Measurements from ENCODE around the gene STPG3.

DNA sequence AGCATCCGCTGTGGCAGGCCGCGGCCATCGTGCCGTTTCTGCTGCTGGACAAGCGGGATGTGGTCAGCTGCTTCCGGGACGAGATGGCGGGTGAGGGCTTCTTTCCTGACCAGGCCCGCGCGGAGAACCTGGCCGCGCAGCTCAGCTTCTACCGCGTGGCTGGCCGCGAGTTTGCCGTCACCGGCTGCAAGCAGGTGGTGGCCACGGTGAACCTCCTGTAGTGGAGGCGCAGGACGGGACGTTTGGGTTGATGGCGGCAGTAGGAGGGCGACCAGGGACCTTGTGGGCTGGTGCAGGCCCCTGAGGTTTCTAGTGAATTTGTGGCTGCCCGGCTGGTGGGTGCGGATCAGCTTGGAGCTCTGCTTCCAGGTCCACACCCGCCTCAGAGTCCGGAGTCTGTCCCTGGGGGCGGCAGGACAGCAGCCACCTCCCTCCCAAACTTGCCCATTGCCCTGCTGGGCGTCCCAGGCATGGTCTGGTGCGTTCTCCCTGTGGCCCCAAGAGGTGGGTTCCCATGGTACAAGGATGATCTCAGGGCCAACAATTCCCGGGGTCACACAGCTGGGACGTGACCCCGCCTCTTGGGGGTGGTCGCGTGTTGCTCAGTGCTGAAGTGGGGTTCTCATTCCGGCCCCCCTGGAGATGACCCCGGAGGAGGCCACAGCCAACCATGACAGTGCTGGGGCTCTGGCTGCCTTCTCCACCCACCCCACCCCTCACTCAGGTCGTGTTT lies 28.8 kb downstream of the STPG3 start:
- TF ChIP-seq TAF1 (IDR thresholded peaks at IDR 0.05; ENCODE audit: borderline replicate concordance, insufficient read depth, low read length) = no peak
- no peak for TF ChIP-seq POLR2AphosphoS5 (IDR thresholded peaks at IDR 0.05; ENCODE audit: low read depth, low read length)
- TF ChIP-seq SIN3A (IDR thresholded peaks at IDR 0.05; ENCODE audit: borderline replicate concordance, insufficient read depth, low read length) = no peak

Measured in PFSK-1 (cell line).